ENCODE measurements around the gene TMEM38B. TPM values are rescaled to one million over a fixed set of nuclear protein-coding genes. Genes with fewer than 3 reads are reported as not detected.

Gene TMEM38B
- total and polyA plus RNA-seq, 2 of the 8 experiments (the other 6 are each of a cell fraction or from before 2014, with no cell fraction given), result 10.6 to 12.4 TPM

DNA sequence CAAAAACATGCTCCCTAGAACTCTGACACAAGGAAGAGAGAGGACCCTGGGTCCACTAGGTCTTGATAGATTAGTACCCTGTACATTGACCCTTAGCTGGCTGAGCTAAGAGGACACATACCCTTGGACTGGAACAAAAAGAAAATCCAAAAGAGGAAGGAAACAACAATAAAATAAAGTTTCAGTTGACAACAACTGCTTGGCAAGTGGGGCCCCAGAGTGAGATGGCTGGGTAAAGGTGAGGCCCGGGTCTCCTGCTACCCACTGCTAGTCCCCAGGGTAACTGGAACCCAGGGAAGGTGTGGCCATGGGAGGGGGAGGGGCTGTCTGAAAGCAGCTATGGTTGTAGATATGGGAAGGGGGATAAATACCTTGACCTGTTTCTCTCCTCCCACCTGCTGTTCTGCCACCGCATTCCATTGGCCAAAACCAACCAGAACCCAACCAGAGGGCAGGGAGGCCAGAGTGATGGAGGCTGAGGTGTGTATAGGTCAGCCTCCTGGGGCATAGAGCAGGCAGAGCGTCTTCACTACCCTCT is 20.4 kb upstream of the TMEM38B start:
- Histone ChIP-seq H4K8ac (ENCODE audit: extremely low read depth, insufficient read depth, low read length) (no peak overlapping the region), H4K91ac (replicated peaks; ENCODE audit: insufficient read length, low read length) (no peak overlapping the region), H3K4me1 (replicated peaks in 1 of 4; ENCODE audit: control insufficient read depth in 3 of 4, insufficient read depth in 4 of 4, low read length in 3 of 4) (peaks cover 0 to 10% (median 7%) of the 10 kb centered on the region in 4 experiments; a peak in 4 of 7 replicates), H3K23ac (ENCODE audit: insufficient read length) (no peak overlapping the region), H3K79me1 (ENCODE audit: low read depth, low read length) (no peaks in the 10 kb centered on the region), H4K5ac (ENCODE audit: insufficient read length, low read depth, low read length) (no peak overlapping the region), H3K27me3 (replicated peaks in 1 of 4; ENCODE audit: control insufficient read depth in 3 of 4, extremely low read depth in 1 of 4, insufficient read depth in 3 of 4, low read length in 3 of 4) (no peaks in the 10 kb centered on the region), H3K14ac (ENCODE audit: insufficient read length) (no peak overlapping the region), H2BK12ac (ENCODE audit: low read depth, low read length) (no peak overlapping the region), H3K4me3 (ENCODE audit: extremely low read depth in 1 of 4, insufficient read depth in 2 of 4, low read depth in 3 of 4, low read length in 4 of 4) (no peak overlapping the region), H3K27ac (ENCODE audit: low read depth, low read length) (no peak overlapping the region), H2BK120ac (replicated peaks; ENCODE audit: low read depth, low read length) (no peak overlapping the region), H2AK5ac (ENCODE audit: low read depth, low read length) (no peak overlapping the region), H3K56ac (replicated peaks; ENCODE audit: insufficient read length, low read depth, low read length) (no peak overlapping the region), H3K79me2 (ENCODE audit: control insufficient read depth in 1 of 2, insufficient read depth in 2 of 2, low read length in 2 of 2) (no peaks in the 10 kb centered on the region), H3K4ac (replicated peaks; ENCODE audit: insufficient read length, low read depth, low read length) (no peak overlapping the region), H3K36me3 (ENCODE audit: control insufficient read depth in 2 of 4, insufficient read depth in 4 of 4, low read length in 3 of 4) (no peaks in the 10 kb centered on the region), H2AFZ (ENCODE audit: low read length) (no peak overlapping the region), H3K18ac (ENCODE audit: extremely low read depth, low read length) (no peak overlapping the region), H3K9me3 (ENCODE audit: insufficient read depth in 2 of 2, low read depth in 1 of 2, low read length in 1 of 2) (no peaks in the 10 kb centered on the region), H4K20me1 (replicated peaks in 1 of 2; ENCODE audit: control insufficient read depth in 1 of 2, insufficient read depth in 2 of 2, low read length in 2 of 2) (no peaks in the 10 kb centered on the region), H3K9ac (replicated peaks in 1 of 4; ENCODE audit: extremely low read depth in 1 of 4, low read depth in 3 of 4, low read length in 3 of 4) (no peak overlapping the region), H2BK15ac (ENCODE audit: low read length) (no peak overlapping the region), H3K4me2 (ENCODE audit: insufficient read depth in 1 of 2, low read depth in 2 of 2, low read length in 2 of 2) (no peak overlapping the region), H2BK20ac (ENCODE audit: low read length) (no peak overlapping the region), H2BK5ac (ENCODE audit: low read depth, low read length) (no peak overlapping the region), H3K23me2 (ENCODE audit: low read depth, low read length) (no peaks in the 10 kb centered on the region)
- 85% methylated on average over 3 of the region's 3 CpGs; no CpG with 5 or more reads in 1 of the 2 experiments for WGBS, 2 experiments (ENCODE audit: extremely low coverage in 1 of 2, insufficient coverage in 1 of 2, insufficient read length in 1 of 2, insufficient replicate concordance in 2 of 2, low coverage in 1 of 2, low lambda C conversion rate in 2 of 2, missing lambda C conversion rate in 1 of 2)
- FAIRE-seq (no peak), DNase-seq (ENCODE audit: low read depth in 1 of 2, low spot score in 2 of 2) (no peak)
- ChIA-PET POLR2A (ENCODE audit: partially characterized antibody) (no interaction called here), CTCF (ENCODE audit: partially characterized antibody) (interaction anchor here (0.7 to 2.4 kb wide), 3 partner anchors 17 to 159 kb away, joined by 3 to 7 read pairs (median 6); no protein-coding TSS in a partner anchor)
- TF ChIP-seq BACH1 (IDR thresholded peaks at IDR 0.05; ENCODE audit: low read length) (no peak), TEAD4 (IDR thresholded peaks at IDR 0.05; ENCODE audit: low read depth, low read length) (peak; percentile 47; the same call in 1 of the 2 replicates), RXRA (IDR thresholded peaks at IDR 0.05; ENCODE audit: insufficient read depth, low read depth, low read length) (no peak), SAP30 (IDR thresholded peaks at IDR 0.05; ENCODE audit: insufficient read depth, insufficient replicate concordance, low read length) (no peak)
